Esophagus squamous epithelium (tissue), 4 donors: Measurements from ENCODE around the gene EFCAB8.

Experiments
- POLR2A ChIP-seq, 4 donors: fragments of 450-650 bp; IDR thresholded peaks; one replicate each; pipeline ENCODE4 v1.6.1; 2017; ENCODE audit warnings: antibody characterized with exemption in 4 of 4, mild to moderate bottlenecking in 4 of 4, moderate library complexity in 3 of 4
- TF ChIP-seq, protein P1 (sequence below), 6 experiments: fragments of 450-650 bp in 4 of 6; fragments of 200-600 bp in 2 of 6; sonication (generic) in 2 of 6; IDR thresholded peaks; one replicate each; pipeline ENCODE4 v1.5.1; 2016 to 2019; ENCODE audit warnings: antibody characterized with exemption in 6 of 6, mild to moderate bottlenecking in 4 of 6, moderate library complexity in 4 of 6

- TF ChIP-seq, protein P1, sequence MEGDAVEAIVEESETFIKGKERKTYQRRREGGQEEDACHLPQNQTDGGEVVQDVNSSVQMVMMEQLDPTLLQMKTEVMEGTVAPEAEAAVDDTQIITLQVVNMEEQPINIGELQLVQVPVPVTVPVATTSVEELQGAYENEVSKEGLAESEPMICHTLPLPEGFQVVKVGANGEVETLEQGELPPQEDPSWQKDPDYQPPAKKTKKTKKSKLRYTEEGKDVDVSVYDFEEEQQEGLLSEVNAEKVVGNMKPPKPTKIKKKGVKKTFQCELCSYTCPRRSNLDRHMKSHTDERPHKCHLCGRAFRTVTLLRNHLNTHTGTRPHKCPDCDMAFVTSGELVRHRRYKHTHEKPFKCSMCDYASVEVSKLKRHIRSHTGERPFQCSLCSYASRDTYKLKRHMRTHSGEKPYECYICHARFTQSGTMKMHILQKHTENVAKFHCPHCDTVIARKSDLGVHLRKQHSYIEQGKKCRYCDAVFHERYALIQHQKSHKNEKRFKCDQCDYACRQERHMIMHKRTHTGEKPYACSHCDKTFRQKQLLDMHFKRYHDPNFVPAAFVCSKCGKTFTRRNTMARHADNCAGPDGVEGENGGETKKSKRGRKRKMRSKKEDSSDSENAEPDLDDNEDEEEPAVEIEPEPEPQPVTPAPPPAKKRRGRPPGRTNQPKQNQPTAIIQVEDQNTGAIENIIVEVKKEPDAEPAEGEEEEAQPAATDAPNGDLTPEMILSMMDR (IDR thresholded peaks at IDR 0.05), result no peak
- TF ChIP-seq POLR2A (IDR thresholded peaks at IDR 0.05), result no peak
Measured at GRCh38 chr20:32990426-32990825, 131.7 kb downstream of the EFCAB8 start.
